Measurements from ENCODE around the gene PAX8. TPM values are rescaled to one million over a fixed set of nuclear protein-coding genes. Genes with fewer than 3 reads are reported as not detected.
"Not testable (repeated sequence)": the region's sequence is repeated elsewhere in the genome, so short reads cannot be mapped to it uniquely, and the experiment has no call there.

PAX8 gene
- total RNA-seq, 1 experiment from 2014 or later = 0.15 TPM

DNA sequence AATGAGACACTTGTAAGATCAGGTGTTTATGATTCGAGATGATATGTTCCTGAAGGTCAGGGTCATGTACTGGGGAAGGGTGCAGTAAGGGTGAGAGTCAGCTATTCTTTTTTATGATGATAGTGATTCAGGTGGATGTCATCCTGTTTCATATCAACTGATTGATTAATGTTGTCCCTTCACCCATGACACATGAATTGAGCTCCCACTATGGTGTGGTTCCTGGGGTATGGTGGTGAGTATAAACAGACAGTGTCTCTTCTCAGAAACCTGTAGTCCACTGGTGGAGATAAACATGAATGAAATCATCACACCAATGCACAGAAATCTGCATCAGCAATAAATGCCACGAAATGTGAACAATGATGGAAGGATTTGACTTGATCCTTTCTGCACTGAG is 37.4 kb upstream of the PAX8 start:
- CTCF ChIA-PET = no interaction called here
- intact Hi-C loops (cut with micrococcal nuclease; ENCODE audit: unreplicated experiment) = no loop called here
- H3K4me3 ChIP-seq (ENCODE audit: low read depth in 2 of 2, low read length in 2 of 2) = no peak overlapping the region
- POLR2A ChIA-PET = no interaction called here
- DNase-seq (ENCODE audit: low read depth, low spot score) (no peak), ATAC-seq (no peak)
- H3K27ac ChIP-seq (ENCODE audit: low read length) = no peak overlapping the region
- in situ Hi-C loops (cut with HindIII; ENCODE audit: low pct_unique_long_range_greater_than_20kb, low sequenced_read_pairs) = no loop called here
- TF ChIP-seq TCF7L2 (IDR thresholded peaks at IDR 0.05; ENCODE audit: low read depth, low read length) (no peak), SIN3A (IDR thresholded peaks at IDR 0.05; ENCODE audit: borderline replicate concordance, insufficient read depth, low read depth, low read length) (no peak), POLR2AphosphoS5 (IDR thresholded peaks at IDR 0.05; ENCODE audit: low read depth, low read length) (no peak)
- TF ChIP-seq, protein P1, sequence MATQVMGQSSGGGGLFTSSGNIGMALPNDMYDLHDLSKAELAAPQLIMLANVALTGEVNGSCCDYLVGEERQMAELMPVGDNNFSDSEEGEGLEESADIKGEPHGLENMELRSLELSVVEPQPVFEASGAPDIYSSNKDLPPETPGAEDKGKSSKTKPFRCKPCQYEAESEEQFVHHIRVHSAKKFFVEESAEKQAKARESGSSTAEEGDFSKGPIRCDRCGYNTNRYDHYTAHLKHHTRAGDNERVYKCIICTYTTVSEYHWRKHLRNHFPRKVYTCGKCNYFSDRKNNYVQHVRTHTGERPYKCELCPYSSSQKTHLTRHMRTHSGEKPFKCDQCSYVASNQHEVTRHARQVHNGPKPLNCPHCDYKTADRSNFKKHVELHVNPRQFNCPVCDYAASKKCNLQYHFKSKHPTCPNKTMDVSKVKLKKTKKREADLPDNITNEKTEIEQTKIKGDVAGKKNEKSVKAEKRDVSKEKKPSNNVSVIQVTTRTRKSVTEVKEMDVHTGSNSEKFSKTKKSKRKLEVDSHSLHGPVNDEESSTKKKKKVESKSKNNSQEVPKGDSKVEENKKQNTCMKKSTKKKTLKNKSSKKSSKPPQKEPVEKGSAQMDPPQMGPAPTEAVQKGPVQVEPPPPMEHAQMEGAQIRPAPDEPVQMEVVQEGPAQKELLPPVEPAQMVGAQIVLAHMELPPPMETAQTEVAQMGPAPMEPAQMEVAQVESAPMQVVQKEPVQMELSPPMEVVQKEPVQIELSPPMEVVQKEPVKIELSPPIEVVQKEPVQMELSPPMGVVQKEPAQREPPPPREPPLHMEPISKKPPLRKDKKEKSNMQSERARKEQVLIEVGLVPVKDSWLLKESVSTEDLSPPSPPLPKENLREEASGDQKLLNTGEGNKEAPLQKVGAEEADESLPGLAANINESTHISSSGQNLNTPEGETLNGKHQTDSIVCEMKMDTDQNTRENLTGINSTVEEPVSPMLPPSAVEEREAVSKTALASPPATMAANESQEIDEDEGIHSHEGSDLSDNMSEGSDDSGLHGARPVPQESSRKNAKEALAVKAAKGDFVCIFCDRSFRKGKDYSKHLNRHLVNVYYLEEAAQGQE (IDR thresholded peaks at IDR 0.05; ENCODE audit: insufficient read depth in 1 of 2, low read depth in 2 of 2, low read length in 1 of 2) = no peak
- TF ChIP-seq, protein P2, sequence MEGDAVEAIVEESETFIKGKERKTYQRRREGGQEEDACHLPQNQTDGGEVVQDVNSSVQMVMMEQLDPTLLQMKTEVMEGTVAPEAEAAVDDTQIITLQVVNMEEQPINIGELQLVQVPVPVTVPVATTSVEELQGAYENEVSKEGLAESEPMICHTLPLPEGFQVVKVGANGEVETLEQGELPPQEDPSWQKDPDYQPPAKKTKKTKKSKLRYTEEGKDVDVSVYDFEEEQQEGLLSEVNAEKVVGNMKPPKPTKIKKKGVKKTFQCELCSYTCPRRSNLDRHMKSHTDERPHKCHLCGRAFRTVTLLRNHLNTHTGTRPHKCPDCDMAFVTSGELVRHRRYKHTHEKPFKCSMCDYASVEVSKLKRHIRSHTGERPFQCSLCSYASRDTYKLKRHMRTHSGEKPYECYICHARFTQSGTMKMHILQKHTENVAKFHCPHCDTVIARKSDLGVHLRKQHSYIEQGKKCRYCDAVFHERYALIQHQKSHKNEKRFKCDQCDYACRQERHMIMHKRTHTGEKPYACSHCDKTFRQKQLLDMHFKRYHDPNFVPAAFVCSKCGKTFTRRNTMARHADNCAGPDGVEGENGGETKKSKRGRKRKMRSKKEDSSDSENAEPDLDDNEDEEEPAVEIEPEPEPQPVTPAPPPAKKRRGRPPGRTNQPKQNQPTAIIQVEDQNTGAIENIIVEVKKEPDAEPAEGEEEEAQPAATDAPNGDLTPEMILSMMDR (IDR thresholded peaks at IDR 0.05) = no peak
- H3K36me3 ChIP-seq (ENCODE audit: control insufficient read depth, insufficient read depth, low read length) = no peaks in the 10 kb centered on the region
- H3K27me3 ChIP-seq (ENCODE audit: control insufficient read depth, insufficient read depth, low read length) = peaks cover 2% of the 10 kb centered on the region
- H3K9me3 ChIP-seq (ENCODE audit: control insufficient read depth, insufficient read depth, low read depth, low read length) = no peaks in the 10 kb centered on the region
- no peaks in the 10 kb centered on the region for H3K4me1 ChIP-seq (ENCODE audit: control insufficient read depth, insufficient read depth, low read length)
- no TSS peak for BruUV-seq (replicated peaks)

DNA sequence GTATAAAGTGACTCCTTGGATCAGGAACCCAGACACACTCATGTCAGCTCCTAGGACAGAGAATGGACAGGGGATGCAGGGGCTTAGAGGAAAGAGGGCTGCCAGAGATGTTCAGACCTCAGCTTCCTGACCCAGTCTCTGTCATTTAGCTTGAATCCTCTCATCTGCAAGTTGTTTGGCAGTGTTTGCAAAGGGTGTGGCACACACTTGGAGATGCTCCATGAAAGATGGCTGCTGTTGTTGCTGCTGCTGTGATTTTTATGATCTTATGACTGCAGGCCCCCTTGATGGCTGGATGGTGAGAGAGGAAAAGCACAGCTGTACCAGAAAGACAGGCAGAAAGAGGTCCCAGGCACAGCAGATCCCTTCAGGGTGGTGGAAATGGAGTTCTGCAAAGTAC is 35.9 kb upstream of the PAX8 start:
- ATAC-seq; H3K4me3 ChIP-seq (ENCODE audit: low read depth in 2 of 2, low read length in 2 of 2); CTCF ChIA-PET; H3K27me3 ChIP-seq (ENCODE audit: control insufficient read depth, insufficient read depth, low read length); BruUV-seq (replicated peaks); DNase-seq (ENCODE audit: low read depth, low spot score); H3K9me3 ChIP-seq (ENCODE audit: control insufficient read depth, insufficient read depth, low read depth, low read length); H3K27ac ChIP-seq (ENCODE audit: low read length); in situ Hi-C loops (cut with HindIII; ENCODE audit: low pct_unique_long_range_greater_than_20kb, low sequenced_read_pairs); intact Hi-C loops (cut with micrococcal nuclease; ENCODE audit: unreplicated experiment); H3K36me3 ChIP-seq (ENCODE audit: control insufficient read depth, insufficient read depth, low read length); POLR2A ChIA-PET; H3K4me1 ChIP-seq (ENCODE audit: control insufficient read depth, insufficient read depth, low read length): not testable (repeated sequence)

DNA sequence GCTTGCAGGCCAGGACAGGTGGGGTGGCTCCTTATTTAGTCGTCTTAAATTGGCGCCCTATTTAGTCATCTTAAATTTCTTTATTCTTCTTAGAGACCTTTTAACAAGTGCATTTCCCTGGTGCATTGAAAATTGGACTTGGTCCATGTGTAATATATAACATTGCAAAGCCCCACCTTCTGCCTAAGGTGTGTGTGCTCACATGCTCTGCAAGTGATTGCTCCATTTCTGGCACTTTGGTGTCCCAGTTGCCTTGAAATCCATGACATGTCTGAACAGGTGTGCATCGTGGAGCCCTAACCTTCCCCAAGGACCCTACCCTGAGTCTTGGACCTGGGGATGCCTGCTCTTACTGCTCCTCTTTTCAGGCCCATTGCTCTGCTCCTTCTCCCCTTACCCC is 35.5 kb upstream of the PAX8 start:
- POLR2A ChIA-PET = not testable (repeated sequence)

DNA sequence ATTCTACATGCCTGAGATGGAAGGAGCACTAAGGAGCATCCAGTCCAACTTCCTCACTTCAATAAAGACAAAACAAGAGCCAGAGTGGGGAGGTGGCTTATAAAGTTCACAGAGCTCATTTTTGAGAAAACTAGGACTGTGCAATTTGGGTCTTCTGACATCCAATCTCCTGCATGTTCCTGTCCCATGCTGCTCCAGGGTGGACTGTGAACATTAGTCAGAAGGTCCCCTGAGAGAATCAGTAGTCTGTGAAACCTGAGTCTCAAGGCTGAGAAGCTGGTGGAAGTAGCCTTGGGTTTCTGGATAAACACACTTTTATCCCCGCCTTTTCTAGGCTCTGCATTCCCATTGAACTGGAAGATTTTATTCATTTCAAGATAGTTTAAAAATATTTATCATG is 33.1 kb upstream of the PAX8 start:
- ATAC-seq; in situ Hi-C loops (cut with HindIII; ENCODE audit: low pct_unique_long_range_greater_than_20kb, low sequenced_read_pairs); H3K27ac ChIP-seq (ENCODE audit: low read length): not testable (repeated sequence)

More for the DNA sequence above, 35.5 kb upstream of the PAX8 start:
- DNase-seq (ENCODE audit: low read depth, low spot score); CTCF ChIA-PET; H3K36me3 ChIP-seq (ENCODE audit: control insufficient read depth, insufficient read depth, low read length); ATAC-seq; H3K27me3 ChIP-seq (ENCODE audit: control insufficient read depth, insufficient read depth, low read length); intact Hi-C loops (cut with micrococcal nuclease; ENCODE audit: unreplicated experiment); H3K4me3 ChIP-seq (ENCODE audit: low read depth in 2 of 2, low read length in 2 of 2); H3K4me1 ChIP-seq (ENCODE audit: control insufficient read depth, insufficient read depth, low read length); H3K27ac ChIP-seq (ENCODE audit: low read length); BruUV-seq (replicated peaks); in situ Hi-C loops (cut with HindIII; ENCODE audit: low pct_unique_long_range_greater_than_20kb, low sequenced_read_pairs); H3K9me3 ChIP-seq (ENCODE audit: control insufficient read depth, insufficient read depth, low read depth, low read length): not testable (repeated sequence)

DNA sequence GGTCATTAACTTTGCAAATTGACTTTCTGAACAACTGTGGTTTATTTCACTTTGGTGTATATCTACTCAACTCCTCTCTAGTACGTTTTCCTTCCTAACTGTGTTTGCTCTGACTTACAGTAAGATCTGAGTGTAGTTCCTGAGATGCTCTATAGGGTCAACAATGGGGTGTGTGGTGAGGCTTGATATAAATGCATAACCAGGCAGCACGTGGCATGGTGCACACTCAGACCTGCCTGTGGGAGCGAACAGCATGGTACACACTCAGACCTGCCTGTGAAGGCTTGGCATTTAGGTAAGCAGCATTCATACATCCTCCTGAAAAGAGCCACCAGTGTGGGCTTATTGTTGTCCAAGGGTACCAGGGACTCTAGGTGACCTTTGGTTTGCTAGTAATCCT is 32.5 kb upstream of the PAX8 start:
- intact Hi-C loops (cut with micrococcal nuclease; ENCODE audit: unreplicated experiment); BruUV-seq (replicated peaks): not testable (repeated sequence)
- 0 out of 2 replicates have a peak, but pooled peaks have one; percentile 53 for ATAC-seq

More for the DNA sequence above, 33.1 kb upstream of the PAX8 start:
- POLR2A ChIA-PET; H3K4me1 ChIP-seq (ENCODE audit: control insufficient read depth, insufficient read depth, low read length); DNase-seq (ENCODE audit: low read depth, low spot score); intact Hi-C loops (cut with micrococcal nuclease; ENCODE audit: unreplicated experiment); H3K36me3 ChIP-seq (ENCODE audit: control insufficient read depth, insufficient read depth, low read length); BruUV-seq (replicated peaks); CTCF ChIA-PET; H3K9me3 ChIP-seq (ENCODE audit: control insufficient read depth, insufficient read depth, low read depth, low read length); H3K27me3 ChIP-seq (ENCODE audit: control insufficient read depth, insufficient read depth, low read length); H3K4me3 ChIP-seq (ENCODE audit: low read depth in 2 of 2, low read length in 2 of 2): not testable (repeated sequence)

More for the DNA sequence above, 32.5 kb upstream of the PAX8 start:
- DNase-seq (ENCODE audit: low read depth, low spot score); H3K27ac ChIP-seq (ENCODE audit: low read length); CTCF ChIA-PET; POLR2A ChIA-PET; H3K4me3 ChIP-seq (ENCODE audit: low read depth in 2 of 2, low read length in 2 of 2); H3K36me3 ChIP-seq (ENCODE audit: control insufficient read depth, insufficient read depth, low read length); in situ Hi-C loops (cut with HindIII; ENCODE audit: low pct_unique_long_range_greater_than_20kb, low sequenced_read_pairs); H3K4me1 ChIP-seq (ENCODE audit: control insufficient read depth, insufficient read depth, low read length); H3K27me3 ChIP-seq (ENCODE audit: control insufficient read depth, insufficient read depth, low read length); H3K9me3 ChIP-seq (ENCODE audit: control insufficient read depth, insufficient read depth, low read depth, low read length): not testable (repeated sequence)

Measured in Panc1 (cell line).